DOHH2 (cell line): ENCODE data around the gene PRKCG.

Experiments used
- H3F3A ChIP-seq: fragments of 200-600 bp; sonication (generic), shearing (Covaris generic); 2 replicates; pipeline ENCODE4 v1.6.0; 2016; ENCODE audit warnings: antibody characterized with exemption, mild to moderate bottlenecking; ENCODE audit not compliant: control insufficient read depth, insufficient read depth
- H3K27ac ChIP-seq: fragments of 200-600 bp; sonication (generic); 2 replicates; pipeline ENCODE4 v1.5.1; 2014; ENCODE audit warnings: low read depth, mild to moderate bottlenecking, low read length, moderate library complexity
- H3K27me3 ChIP-seq: fragments of 200-600 bp; sonication (generic); 2 replicates; pipeline ENCODE4 v1.6.1; 2014; ENCODE audit warnings: mild to moderate bottlenecking, low read length, mixed read lengths; ENCODE audit not compliant: control insufficient read depth
- H3K36me3 ChIP-seq: fragments of 200-600 bp; sonication (generic); 2 replicates; pipeline ENCODE4 v1.6.1; 2014; ENCODE audit warnings: mild to moderate bottlenecking, low read length, moderate library complexity, mixed read lengths; ENCODE audit not compliant: control insufficient read depth
- H3K4me1 ChIP-seq: fragments of 200-600 bp; sonication (generic); 2 replicates; pipeline ENCODE4 v1.6.1; 2014; ENCODE audit warnings: mild to moderate bottlenecking, low read length, mixed read lengths; ENCODE audit not compliant: control insufficient read depth
- H3K4me2 ChIP-seq: fragments of 200-600 bp; sonication (generic); 2 replicates; pipeline ENCODE4 v1.6.0; 2014; ENCODE audit warnings: mild to moderate bottlenecking, low read length, moderate library complexity
- H3K4me3 ChIP-seq: fragments of 200-600 bp; sonication (generic); 2 replicates; pipeline ENCODE4 v1.5.1; 2014; ENCODE audit warnings: mild to moderate bottlenecking, low read length, mixed read lengths
- H3K79me2 ChIP-seq: fragments of 200-600 bp; sonication (generic); 2 replicates; pipeline ENCODE4 v1.6.1; 2014; ENCODE audit warnings: mild to moderate bottlenecking, low read length, mixed read lengths; ENCODE audit not compliant: control insufficient read depth
- H3K9me2 ChIP-seq: fragments of 200-600 bp; sonication (generic); replicated peaks from 2 replicates; pipeline ENCODE4 v1.6.1; 2014; ENCODE audit warnings: mild to moderate bottlenecking, low read length, mixed read lengths; ENCODE audit not compliant: control insufficient read depth
- H3K9me3 ChIP-seq: fragments of 200-600 bp; sonication (generic); 2 replicates; pipeline ENCODE4 v1.6.1; 2014; ENCODE audit warnings: antibody characterized with exemption, low read length, mixed read lengths; ENCODE audit not compliant: control insufficient read depth, insufficient read depth
- H4K20me1 ChIP-seq: fragments of 200-600 bp; sonication (generic); 2 replicates; pipeline ENCODE4 v1.6.0; 2014; ENCODE audit warnings: low read depth, mild to moderate bottlenecking, antibody characterized with exemption, low read length, moderate library complexity; ENCODE audit not compliant: control insufficient read depth, insufficient read depth
- EZH2phosphoT487 ChIP-seq: fragments of 200-600 bp; sonication (generic); IDR thresholded peaks from 2 replicates; pipeline ENCODE4 v1.6.1; 2017; ENCODE audit warnings: borderline replicate concordance, mild to moderate bottlenecking, antibody characterized with exemption, low read length, moderate library complexity, mixed read lengths
- TF ChIP-seq, protein P1 (sequence below): fragments of 200-600 bp; sonication (generic); IDR thresholded peaks from one replicate; pipeline ENCODE4 v1.5.1; 2014; ENCODE audit warnings: antibody characterized with exemption, mild to moderate bottlenecking, low read depth, low read length; ENCODE audit not compliant: poor library complexity, severe bottlenecking

PRKCG gene

DNA sequence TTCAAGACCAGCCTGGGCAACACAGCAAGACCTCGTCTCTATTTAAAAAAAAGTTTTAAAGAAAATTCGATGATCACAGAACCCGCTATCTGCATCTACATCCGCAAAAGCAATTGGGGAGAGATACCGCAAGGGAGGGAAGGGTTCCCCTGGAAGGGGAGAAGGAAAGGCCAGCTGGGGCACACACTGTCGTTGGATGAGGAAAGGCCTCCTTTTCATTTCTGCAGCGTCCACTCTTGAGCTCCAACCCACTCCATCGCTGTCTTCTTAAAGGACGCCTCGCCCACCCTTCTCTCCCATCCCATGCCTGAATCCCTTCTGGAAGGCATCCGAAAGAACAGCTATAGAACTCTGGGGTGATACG is 3.2 kb upstream of the PRKCG start:
- Histone ChIP-seq H3K4me2 (no peak overlapping the region), H3K27me3 (peaks cover 26% of the 10 kb centered on the region), H3K79me2 (no peaks in the 10 kb centered on the region), H3K36me3 (no peaks in the 10 kb centered on the region), H3K4me1 (peaks cover 14% of the 10 kb centered on the region), H3K9me2 (no peaks in the 10 kb centered on the region), H3K4me3 (no peak overlapping the region), H3F3A (no peaks in the 10 kb centered on the region), H3K27ac (no peak overlapping the region), H3K9me3 (no peaks in the 10 kb centered on the region), H4K20me1 (no peaks in the 10 kb centered on the region)
- TF ChIP-seq, protein P1, sequence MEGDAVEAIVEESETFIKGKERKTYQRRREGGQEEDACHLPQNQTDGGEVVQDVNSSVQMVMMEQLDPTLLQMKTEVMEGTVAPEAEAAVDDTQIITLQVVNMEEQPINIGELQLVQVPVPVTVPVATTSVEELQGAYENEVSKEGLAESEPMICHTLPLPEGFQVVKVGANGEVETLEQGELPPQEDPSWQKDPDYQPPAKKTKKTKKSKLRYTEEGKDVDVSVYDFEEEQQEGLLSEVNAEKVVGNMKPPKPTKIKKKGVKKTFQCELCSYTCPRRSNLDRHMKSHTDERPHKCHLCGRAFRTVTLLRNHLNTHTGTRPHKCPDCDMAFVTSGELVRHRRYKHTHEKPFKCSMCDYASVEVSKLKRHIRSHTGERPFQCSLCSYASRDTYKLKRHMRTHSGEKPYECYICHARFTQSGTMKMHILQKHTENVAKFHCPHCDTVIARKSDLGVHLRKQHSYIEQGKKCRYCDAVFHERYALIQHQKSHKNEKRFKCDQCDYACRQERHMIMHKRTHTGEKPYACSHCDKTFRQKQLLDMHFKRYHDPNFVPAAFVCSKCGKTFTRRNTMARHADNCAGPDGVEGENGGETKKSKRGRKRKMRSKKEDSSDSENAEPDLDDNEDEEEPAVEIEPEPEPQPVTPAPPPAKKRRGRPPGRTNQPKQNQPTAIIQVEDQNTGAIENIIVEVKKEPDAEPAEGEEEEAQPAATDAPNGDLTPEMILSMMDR: no peak
- no peak for TF ChIP-seq EZH2phosphoT487

DNA sequence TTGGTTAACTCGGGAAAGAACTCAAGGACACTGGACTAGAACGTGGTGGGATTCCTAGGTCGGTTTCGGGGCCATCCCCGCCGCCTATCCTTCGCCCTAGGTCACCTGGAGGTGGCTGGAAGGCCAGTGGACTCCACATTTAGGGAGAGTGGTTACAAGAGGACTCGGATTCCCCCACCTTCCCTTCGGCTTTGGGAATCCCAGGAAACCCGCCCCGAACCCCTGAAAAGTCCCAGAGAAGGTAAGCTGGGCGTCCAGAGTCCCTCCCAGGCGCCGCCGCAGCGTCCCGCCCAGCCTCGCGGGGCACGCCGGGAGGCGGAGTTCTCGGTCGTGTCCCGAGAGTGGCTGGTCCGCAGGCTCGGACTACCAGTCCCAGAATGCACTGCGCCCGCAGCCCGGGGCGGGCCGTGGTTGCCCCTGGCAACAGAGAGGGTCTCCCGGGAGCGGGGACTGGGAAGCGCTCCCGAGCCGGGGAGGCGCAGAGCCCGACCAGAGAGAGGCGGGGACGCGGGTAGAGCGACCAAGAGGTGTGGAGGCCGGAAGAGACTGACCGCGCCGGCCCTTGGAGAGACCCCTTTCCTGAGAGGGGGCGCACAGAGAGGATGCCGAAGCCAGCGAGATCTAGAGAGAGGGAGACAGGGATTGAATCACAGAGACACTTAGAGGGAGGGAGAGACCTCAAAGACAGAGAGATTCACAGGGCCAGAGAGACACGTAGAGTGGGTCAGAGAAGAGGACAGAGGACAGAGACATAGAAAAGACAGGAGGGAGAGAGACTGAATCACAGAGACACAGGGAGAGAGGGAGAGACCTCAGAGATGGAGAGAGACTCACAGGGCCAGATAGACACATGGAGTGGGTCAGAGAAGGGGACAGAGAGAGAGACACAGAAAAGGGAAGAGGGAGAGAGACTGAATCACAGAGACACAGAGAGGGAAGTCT is 2.6 kb upstream of the PRKCG start:
- Histone ChIP-seq H3K9me3 (no peaks in the 10 kb centered on the region), H3K4me1 (peaks cover 11% of the 10 kb centered on the region), H3K79me2 (no peaks in the 10 kb centered on the region), H3K4me2 (no peak overlapping the region), H3F3A (no peaks in the 10 kb centered on the region), H3K27ac (no peak overlapping the region), H3K4me3 (no peak overlapping the region), H3K27me3 (peaks cover 26% of the 10 kb centered on the region), H3K36me3 (no peaks in the 10 kb centered on the region), H3K9me2 (no peaks in the 10 kb centered on the region), H4K20me1 (no peaks in the 10 kb centered on the region)
- no peak for TF ChIP-seq EZH2phosphoT487
- TF ChIP-seq, protein P1: no peak

DNA sequence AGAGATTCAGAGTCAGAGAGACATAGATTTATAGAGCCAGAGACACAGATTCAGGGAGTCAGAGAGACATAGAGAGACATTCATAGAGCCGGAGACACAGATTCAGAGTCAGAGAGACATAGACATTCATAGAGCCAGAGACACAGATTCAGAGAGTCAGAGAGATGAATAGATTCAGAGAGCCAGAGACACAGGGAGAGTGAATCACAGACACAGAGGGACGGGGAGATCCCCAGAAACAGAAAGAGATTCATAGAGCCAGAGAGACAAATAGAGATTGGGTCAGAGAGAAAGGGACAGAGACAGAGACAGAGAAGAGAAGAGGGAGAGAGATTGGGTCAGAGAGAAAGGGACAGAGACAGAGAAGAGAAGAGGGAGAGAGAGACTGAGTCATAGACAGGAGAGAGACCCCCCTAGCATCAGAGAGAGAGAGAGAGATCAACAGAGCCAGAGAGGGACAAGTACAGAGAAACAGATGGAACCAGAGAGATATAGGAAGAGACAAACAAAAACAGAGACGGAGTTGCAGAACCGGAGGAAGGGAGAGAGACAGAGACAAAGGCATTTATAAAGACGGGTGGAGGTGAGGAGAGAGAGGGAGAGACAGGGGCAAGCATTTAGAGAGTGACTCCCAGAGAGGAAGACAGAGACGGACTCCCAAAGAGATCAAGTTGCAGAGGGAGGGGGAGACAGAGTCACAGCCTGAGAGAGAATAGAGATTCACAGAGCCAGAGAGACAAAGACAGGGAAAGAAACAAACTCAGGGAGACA is 1.1 kb upstream of the PRKCG start:
- Histone ChIP-seq H4K20me1 (no peaks in the 10 kb centered on the region), H3K4me1 (peaks cover 7% of the 10 kb centered on the region), H3K79me2 (no peaks in the 10 kb centered on the region), H3K9me2 (no peaks in the 10 kb centered on the region), H3K9me3 (no peaks in the 10 kb centered on the region), H3K27ac (no peak overlapping the region), H3K36me3 (no peaks in the 10 kb centered on the region), H3K4me2 (peak overlapping the region; percentile 36; the same call in 1 of the 2 replicates), H3K27me3 (peaks cover 26% of the 10 kb centered on the region), H3K4me3 (no peak overlapping the region), H3F3A (no peaks in the 10 kb centered on the region)
- TF ChIP-seq, protein P1: no peak
- TF ChIP-seq EZH2phosphoT487: no peak
